GM19240 (cell line): Measurements from ENCODE around the gene IL20RA.
"Not testable (repeated sequence)": the region's sequence is repeated elsewhere in the genome, so short reads cannot be mapped to it uniquely, and the experiment has no call there.

ENCODE experiments used
- DNase-seq: peaks from one replicate; pipeline ENCODE4 v3.0.0; 2011; ENCODE audit warnings: low spot score; ENCODE audit not compliant: insufficient read length

IL20RA gene

GRCh38 chr6:137044366-137045221 lies at the start of gene IL20RA:
TSS of gene IL20RA (minus strand) at chr6:137044965. CDS start at chr6:137044728, 237 bp downstream.
- peak; percentile 6 for DNase-seq

GRCh38 chr6:137093183-137094069 lies 48.7 kb upstream of the IL20RA start:
- no peak for DNase-seq

- DNase-seq: no peak
Measured at GRCh38 chr6:137092018-137092417, 47.3 kb upstream of the IL20RA start.

GRCh38 chr6:137089305-137089704 lies 44.5 kb upstream of the IL20RA start:
- no peak for DNase-seq

GRCh38 chr6:137087902-137088301 lies 43.1 kb upstream of the IL20RA start:
- DNase-seq: no peak

GRCh38 chr6:137086031-137086430 lies 41.3 kb upstream of the IL20RA start:
- no peak for DNase-seq

GRCh38 chr6:137084865-137085617 lies 40.3 kb upstream of the IL20RA start:
- DNase-seq: no peak

GRCh38 chr6:137084090-137084489 lies 39.3 kb upstream of the IL20RA start:
- DNase-seq: no peak

- DNase-seq: no peak
Measured at GRCh38 chr6:137081997-137082396, 37.2 kb upstream of the IL20RA start.

GRCh38 chr6:137080711-137081110 lies 35.9 kb upstream of the IL20RA start:
- no peak for DNase-seq

- peak; percentile 50 for DNase-seq
Measured at GRCh38 chr6:137076277-137077068, 31.7 kb upstream of the IL20RA start.

- not testable (repeated sequence) for DNase-seq
Measured at GRCh38 chr6:137075790-137076189, 31.0 kb upstream of the IL20RA start.

GRCh38 chr6:137070303-137070702 lies 25.5 kb upstream of the IL20RA start:
- DNase-seq: no peak

GRCh38 chr6:137067399-137067798 lies 22.6 kb upstream of the IL20RA start:
- DNase-seq: no peak

GRCh38 chr6:137058037-137058436 lies 13.3 kb upstream of the IL20RA start:
- no peak for DNase-seq

GRCh38 chr6:137056121-137056880 lies 11.5 kb upstream of the IL20RA start:
- DNase-seq: no peak

- no peak for DNase-seq
Measured at GRCh38 chr6:137051790-137052472, 7.2 kb upstream of the IL20RA start.

GRCh38 chr6:137049095-137049494 lies 4.3 kb upstream of the IL20RA start:
- no peak for DNase-seq

- DNase-seq: no peak
Measured at GRCh38 chr6:137046871-137047412, 2.2 kb upstream of the IL20RA start.
